Stimulated activated CD4-positive, alpha-beta T cell treated with anti-CD3 and anti-CD28 coated beads, TNF-alpha, amount 100 ng/mL, for 48 hours (primary cell): ENCODE data around the gene TSPAN33.
"Not testable (repeated sequence)": the region's sequence is repeated elsewhere in the genome, so short reads cannot be mapped to it uniquely, and the experiment has no call there.

Source experiments
- DNase-seq, 3 donors: peaks; one replicate each; pipeline ENCODE4 v3.0.0-alpha.2; 2020; ENCODE audit warnings: low read depth in 3 of 3

TSPAN33 gene

GRCh38 chr7:129144095-129144833 lies at the start of gene TSPAN33:
Gene TSPAN33 (plus strand): TSS chr7:129144707. CDS start chr7:129144981, 274 bp downstream.
- peak; percentile 34 to 61 (median 43) for DNase-seq

GRCh38 chr7:129095258-129095657 lies 49.2 kb upstream of the TSPAN33 start:
- no peak for DNase-seq

GRCh38 chr7:129098409-129099084 lies 46.0 kb upstream of the TSPAN33 start:
- DNase-seq: no peak

DNA sequence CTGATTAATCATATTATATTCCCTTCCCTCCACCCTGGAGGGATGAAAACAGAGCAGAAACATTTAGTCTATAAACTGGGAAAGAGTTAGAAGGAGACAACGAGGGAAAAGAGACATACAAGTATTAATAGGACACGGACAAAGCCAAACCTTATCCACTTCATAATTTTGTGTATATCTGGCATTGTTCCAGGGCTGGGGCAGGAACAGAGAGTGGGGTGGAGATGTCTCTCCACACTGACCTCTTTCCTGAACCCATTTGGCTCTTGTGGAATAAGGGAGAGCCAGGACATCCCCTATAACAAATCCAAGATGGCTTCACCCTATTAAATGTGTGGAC lies 43.7 kb upstream of the TSPAN33 start:
- DNase-seq: no peak

GRCh38 chr7:129101746-129102145 lies 42.8 kb upstream of the TSPAN33 start:
- DNase-seq: no peak

DNA sequence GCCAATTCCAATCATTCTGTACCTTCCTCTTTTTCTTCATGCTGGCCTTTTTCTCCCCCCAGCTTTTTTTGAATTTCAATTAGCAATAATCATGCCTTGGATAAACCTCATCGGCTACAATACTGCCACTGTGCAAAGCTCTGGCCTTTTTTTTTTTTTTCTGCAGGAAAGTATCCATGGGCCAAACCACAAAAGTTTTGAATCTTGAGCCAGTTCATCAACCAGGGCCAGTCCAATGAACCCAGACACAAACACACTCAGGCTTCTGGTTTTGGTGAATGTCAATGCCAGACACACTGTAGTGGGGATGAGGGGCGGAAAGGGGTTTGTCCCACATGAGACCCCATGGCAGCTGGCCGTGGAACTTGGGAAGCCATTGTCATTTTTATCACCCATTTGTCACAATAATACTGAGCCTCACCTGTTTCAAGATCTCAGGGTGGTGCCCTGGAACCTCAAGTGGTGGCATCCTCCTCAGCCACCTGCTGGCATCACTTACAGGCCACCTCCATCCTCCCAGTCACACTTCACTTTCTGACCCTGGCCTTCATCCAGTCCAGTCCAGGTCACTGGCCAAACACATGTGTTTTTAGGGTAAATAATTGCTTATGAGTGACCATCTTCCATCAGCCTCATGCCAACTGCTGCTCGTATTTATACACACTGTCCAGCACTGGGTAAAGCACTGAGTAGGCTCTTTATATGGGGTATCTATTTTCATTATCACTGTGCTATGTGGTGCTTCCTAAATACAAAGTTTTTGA lies 40.8 kb upstream of the TSPAN33 start:
- DNase-seq: no peak

GRCh38 chr7:129108581-129108980 lies 35.9 kb upstream of the TSPAN33 start:
- DNase-seq: no peak

GRCh38 chr7:129110258-129110981 lies 34.1 kb upstream of the TSPAN33 start:
- no peak for DNase-seq

DNA sequence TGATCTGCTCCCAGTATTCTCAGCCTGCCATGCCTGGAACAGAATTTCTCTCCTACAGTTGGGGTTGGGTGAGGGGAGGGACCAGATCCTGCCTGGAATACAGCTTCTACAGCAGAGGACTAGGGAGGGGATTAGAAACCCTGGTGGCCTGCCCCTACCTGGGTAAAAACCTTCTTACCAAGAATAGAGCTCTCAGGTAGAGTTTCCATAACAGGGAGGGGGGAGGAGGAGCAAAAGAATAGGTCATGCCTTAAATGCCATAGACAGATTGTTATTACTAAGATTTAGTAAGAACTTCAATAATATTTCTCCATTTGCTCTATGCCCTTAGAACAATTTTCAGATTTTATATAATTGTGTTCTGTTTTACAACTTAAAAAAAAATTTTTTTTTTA lies 33.5 kb upstream of the TSPAN33 start:
- DNase-seq: no peak

DNA sequence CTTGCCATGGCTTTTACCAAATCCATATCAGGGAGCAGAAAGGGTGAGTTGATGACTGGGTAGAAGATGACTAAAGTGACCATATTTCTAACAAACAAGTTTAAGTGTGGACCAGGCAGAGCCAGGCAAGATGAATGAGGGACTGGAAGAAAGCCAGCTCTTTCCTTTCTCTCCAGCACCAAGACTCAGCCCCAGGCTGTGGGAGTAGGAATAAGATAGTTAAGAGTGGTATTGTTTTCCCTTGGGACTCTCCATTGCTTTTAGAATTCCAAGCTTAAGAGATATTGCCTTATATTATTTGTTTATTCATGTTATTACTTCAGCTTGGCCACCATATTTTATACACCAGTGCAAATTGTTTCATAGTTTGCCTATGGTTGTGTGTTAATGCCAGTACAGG lies 28.8 kb upstream of the TSPAN33 start:
- no peak for DNase-seq

- no peak for DNase-seq
These were observed 26.3 kb upstream of the TSPAN33 start for GRCh38 chr7:129118182-129118581.

DNA sequence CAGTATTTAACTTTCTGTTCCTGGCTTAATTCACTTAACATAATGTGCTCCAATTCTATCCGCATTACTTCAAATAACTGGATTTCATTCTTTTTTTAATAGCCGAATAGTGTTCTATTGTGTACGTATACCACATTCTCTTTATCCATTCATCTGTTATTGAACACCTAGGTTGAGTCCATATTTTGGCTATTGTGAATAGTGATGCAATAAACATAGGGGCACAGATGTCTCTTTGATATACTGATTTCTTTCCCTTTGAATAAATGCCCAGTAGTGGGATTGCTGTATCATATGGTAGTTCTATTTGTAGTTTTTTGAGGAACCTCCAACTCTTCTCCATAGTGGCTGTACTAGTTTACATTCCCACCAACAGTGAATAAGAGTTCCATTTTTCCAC lies 25.5 kb upstream of the TSPAN33 start:
- DNase-seq: no peak

GRCh38 chr7:129121501-129122077 lies 22.9 kb upstream of the TSPAN33 start:
- DNase-seq: not testable (repeated sequence)

DNA sequence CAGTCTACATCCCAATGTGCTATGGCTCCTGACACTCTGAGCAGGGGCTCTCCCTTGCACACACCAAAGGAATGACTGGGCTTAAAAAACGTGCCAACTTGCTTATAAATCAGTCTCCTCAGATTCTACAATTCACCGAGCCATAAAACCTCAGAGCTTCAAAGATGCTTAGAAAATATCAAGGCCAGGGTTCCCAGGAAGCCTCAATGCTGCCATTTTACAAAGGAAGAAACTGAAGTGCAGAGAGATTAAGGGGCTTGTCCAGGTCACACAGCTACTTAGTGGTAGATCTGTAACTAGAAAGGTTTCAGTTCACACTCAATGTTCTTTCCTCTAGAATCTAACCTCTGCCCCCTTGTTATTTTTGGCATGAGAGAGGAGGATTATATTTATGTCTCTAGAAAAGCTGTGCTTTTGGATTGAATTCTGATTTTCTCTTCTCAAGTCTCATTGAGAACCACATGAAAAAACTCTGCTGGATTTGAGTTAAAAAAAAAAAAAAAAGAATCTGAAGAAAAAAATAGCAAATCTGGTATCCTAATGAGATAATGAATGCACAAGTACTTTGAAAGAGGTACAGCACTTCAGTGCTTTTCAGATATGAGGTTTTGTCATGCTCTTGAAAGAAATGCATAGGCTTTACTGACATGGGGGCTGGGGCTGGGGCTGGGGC lies 22.3 kb upstream of the TSPAN33 start:
- no peak for DNase-seq

- peak in 1 of 3 donors; percentile 18 for DNase-seq
These were observed 21.6 kb upstream of the TSPAN33 start for GRCh38 chr7:129122751-129123509.

- DNase-seq: no peak
These were observed 21.0 kb upstream of the TSPAN33 start for GRCh38 chr7:129123510-129123857.

GRCh38 chr7:129126314-129126713 lies 18.2 kb upstream of the TSPAN33 start:
- no peak for DNase-seq

DNA sequence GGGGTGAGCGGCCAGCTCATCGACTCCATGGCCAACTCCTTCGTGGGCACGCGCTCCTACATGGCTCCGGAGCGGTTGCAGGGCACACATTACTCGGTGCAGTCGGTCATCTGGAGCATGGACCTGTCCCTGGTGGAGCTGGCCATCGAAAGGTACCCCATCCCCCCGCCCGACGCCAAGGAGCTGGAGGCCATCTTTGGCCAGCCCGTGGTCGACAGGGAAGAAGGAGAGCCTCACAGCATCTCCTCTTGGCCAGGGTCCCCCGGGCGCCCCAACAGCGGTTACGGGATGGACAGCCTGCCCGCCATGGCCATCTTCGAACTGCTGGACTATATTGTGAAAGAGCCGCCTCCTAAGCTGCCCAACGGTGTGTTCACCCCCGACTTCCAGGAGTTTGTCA lies 17.4 kb upstream of the TSPAN33 start:
- DNase-seq: no peak

DNA sequence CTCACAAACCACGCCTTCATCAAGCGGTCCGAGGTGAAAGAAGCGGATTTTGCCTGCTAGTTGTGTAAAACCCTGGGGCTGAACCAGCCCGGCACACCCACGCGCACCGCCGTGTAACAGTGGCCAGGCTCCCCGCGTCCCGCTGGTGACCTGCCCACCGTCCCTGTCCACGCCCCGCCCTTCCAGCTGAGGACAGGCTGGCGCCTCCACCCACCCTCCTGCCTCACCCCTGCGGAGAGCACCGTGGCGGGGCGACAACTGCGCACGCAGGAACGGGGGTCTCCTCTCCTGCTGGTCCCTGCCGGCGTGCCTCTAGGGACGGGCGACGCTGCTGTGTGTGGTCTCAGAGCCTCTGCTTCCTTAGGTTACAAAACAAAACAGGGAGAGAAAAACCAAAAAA lies 16.9 kb upstream of the TSPAN33 start:
- no peak for DNase-seq

DNA sequence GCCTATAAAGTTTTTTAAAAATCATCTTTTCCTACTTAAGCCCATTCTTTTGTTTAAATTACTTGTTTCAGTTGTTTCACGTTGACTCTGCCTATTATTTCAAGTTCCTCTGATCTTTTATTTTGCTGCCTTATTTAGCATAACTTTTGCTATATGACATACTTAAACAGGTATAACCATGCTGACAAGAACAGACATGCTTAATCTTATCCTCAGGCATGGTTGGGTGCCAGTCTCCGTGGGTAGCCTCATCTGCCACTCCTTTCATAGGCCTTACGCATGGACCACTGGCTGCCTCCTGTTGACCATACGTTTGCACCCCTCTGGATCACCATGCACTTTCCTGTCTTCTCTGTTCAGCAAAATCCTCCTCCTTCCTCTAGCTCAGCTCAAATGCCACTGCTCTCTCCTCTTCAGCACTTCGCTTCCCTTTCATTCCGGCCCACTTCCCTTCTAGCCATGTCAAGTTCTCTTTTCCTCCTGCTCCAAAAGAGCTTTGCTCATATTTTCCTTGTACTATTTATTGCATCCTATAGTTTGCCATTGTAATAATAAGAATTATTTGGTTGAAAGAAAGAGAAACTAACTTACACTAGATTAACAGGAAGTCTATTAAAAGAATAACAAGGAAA lies 10.0 kb upstream of the TSPAN33 start:
- no peak for DNase-seq
